AG04450 (cell line): ENCODE data around the gene ATP2C1. TPM values are rescaled to one million over a fixed set of nuclear protein-coding genes. Genes with fewer than 3 reads are reported as not detected.

ENCODE experiments used
- CTCF ChIA-PET: fragments of 300-600, 350-600 bp; formaldehyde crosslinking; extraction: SDS; loops from one replicate; lab custom pipeline; 2022; ENCODE audit warnings: antibody characterized with exemption, inconsistent platforms; lab: Charles Lee
- POLR2A ChIA-PET: fragments of 350-600 bp; formaldehyde crosslinking; extraction: SDS; loops from one replicate; lab custom pipeline; 2021; ENCODE audit warnings: antibody characterized with exemption, inconsistent platforms; lab: Yijun Ruan, JAX
- DNase-seq: peaks from one replicate; pipeline ENCODE4 v3.0.0-alpha.2; 2011; ENCODE audit warnings: low read depth, low spot score
- H3K27ac ChIP-seq: one replicate; pipeline ENCODE4 v1.5.1; 2012; ENCODE audit warnings: low read depth, low read length, control low read depth
- H3K27me3 ChIP-seq: one replicate; pipeline ENCODE4 v1.6.0; 2012; ENCODE audit warnings: low read length; ENCODE audit not compliant: control insufficient read depth, insufficient read depth
- H3K4me3 ChIP-seq: 2 replicates; pipeline ENCODE4 v1.5.1; 2011; ENCODE audit warnings: mild to moderate bottlenecking, low read depth, low read length, control low read depth
- H3K9me3 ChIP-seq: 2 replicates; pipeline ENCODE4 v1.5.1; 2012; ENCODE audit warnings: low read length; ENCODE audit not compliant: control insufficient read depth, insufficient read depth
- CTCF ChIP-seq: IDR thresholded peaks from 2 replicates; pipeline ENCODE4 v1.5.1; 2011; ENCODE audit warnings: low read depth, low read length, control low read depth, inconsistent platforms
- polyA plus RNA-seq: library from polyadenylated mRNA; depleted of rRNA; stranded (reverse); fragments of >200 nt; gene quantifications from 2 replicates; pipeline ENCODE4 v1.2.3, GENCODE V29; 2011

ATP2C1 gene
- polyA plus RNA-seq, 1 experiment: 103 TPM

GRCh38 chr3:130906374-130906995, 12.6 kb downstream of the ATP2C1 start:
- Histone ChIP-seq H3K27me3 (no peaks in the 10 kb centered on the region), H3K4me3 (no peak overlapping the region), H3K9me3 (no peaks in the 10 kb centered on the region), H3K27ac (no peak overlapping the region)
- TF ChIP-seq CTCF: no peak
- ChIA-PET POLR2A (no interaction called here), CTCF (interaction anchor here (3.8 kb wide), 1 partner anchor 13 kb away, joined by 14 read pairs; the partner anchor contains the start of gene ATP2C1)
- no peak for DNase-seq

- POLR2A ChIA-PET: no interaction called here
- Histone ChIP-seq H3K9me3 (no peaks in the 10 kb centered on the region), H3K27ac (no peak overlapping the region), H3K27me3 (no peaks in the 10 kb centered on the region), H3K4me3 (no peak overlapping the region)
- no peak for DNase-seq
- TF ChIP-seq CTCF: no peak
- CTCF ChIA-PET: interaction anchor here (1.0 kb wide), 1 partner anchor 14 kb away, joined by 6 read pairs; the partner anchor contains the start of gene ATP2C1
Measured at GRCh38 chr3:130907500-130907899, 13.6 kb downstream of the ATP2C1 start.

- no peak for TF ChIP-seq CTCF
- Histone ChIP-seq H3K4me3 (no peak overlapping the region), H3K9me3 (no peaks in the 10 kb centered on the region), H3K27me3 (no peaks in the 10 kb centered on the region), H3K27ac (no peak overlapping the region)
- ChIA-PET CTCF (interaction anchor here (1.0 kb wide), 1 partner anchor 14 kb away, joined by 6 read pairs; the partner anchor contains the start of gene ATP2C1), POLR2A (no interaction called here)
- no peak for DNase-seq
Measured at GRCh38 chr3:130907966-130908365, 14.1 kb downstream of the ATP2C1 start.

GRCh38 chr3:130915567-130916292, 21.8 kb downstream of the ATP2C1 start:
- POLR2A ChIA-PET: interaction anchor here (0.6 kb wide), 1 partner anchor 34 kb away, joined by 3 read pairs; no protein-coding TSS in a partner anchor
- DNase-seq: no peak
- no peak overlapping the region for H3K27ac ChIP-seq
- no peak overlapping the region for H3K4me3 ChIP-seq
- CTCF ChIA-PET: interaction anchor here (1.5 kb wide), 1 partner anchor 22 kb away, joined by 5 read pairs; the partner anchor contains the start of gene ATP2C1
- no peaks in the 10 kb centered on the region for H3K27me3 ChIP-seq
- no peak for TF ChIP-seq CTCF
- no peaks in the 10 kb centered on the region; the same call in 1 of the 2 replicates for H3K9me3 ChIP-seq
